Activated CD8-positive, alpha-beta T cell treated with anti-CD3 and anti-CD28 coated beads for 36 hours (primary cell): Measurements from ENCODE around the gene NISCH. TPM values are rescaled to one million over a fixed set of nuclear protein-coding genes. Genes with fewer than 3 reads are reported as not detected.

Source experiments
- ATAC-seq: fragments of 200-7000 bp; cut with Tn5 transposase; one replicate; pipeline ENCODE4 v1.10.0; 2021; ENCODE audit warnings: mild to moderate bottlenecking, moderate library complexity
- CTCF ChIA-PET: fragments of 350-600 bp; sonication (Branson Sonifier 250); formaldehyde crosslinking; loops from one replicate; lab custom pipeline; 2021; ENCODE audit warnings: antibody characterized with exemption; lab: Charles Lee
- POLR2A ChIA-PET: fragments of 350-600 bp; sonication (Branson Sonifier 250); formaldehyde crosslinking; loops from one replicate; lab custom pipeline; 2021; ENCODE audit warnings: antibody characterized with exemption; lab: Charles Lee
- DNase-seq: peaks from one replicate; pipeline ENCODE4 v3.0.0-alpha.2; 2020
- H3K27ac Mint-ChIP-seq: one replicate; pipeline ENCODE4 v1.8.0; 2021; ENCODE audit warnings: mild to moderate bottlenecking, mixed read lengths
- H3K27me3 Mint-ChIP-seq: one replicate; pipeline ENCODE4 v1.8.0; 2021; ENCODE audit warnings: mixed read lengths
- H3K36me3 Mint-ChIP-seq: one replicate; pipeline ENCODE4 v1.8.0; 2021; ENCODE audit warnings: low read depth, mixed read lengths
- H3K4me1 Mint-ChIP-seq: one replicate; pipeline ENCODE4 v1.8.0; 2021; ENCODE audit warnings: low read depth, mixed read lengths
- H3K4me3 Mint-ChIP-seq: one replicate; pipeline ENCODE4 v1.8.0; 2021; ENCODE audit warnings: mild to moderate bottlenecking, moderate library complexity, mixed read lengths
- H3K9me3 Mint-ChIP-seq: one replicate; pipeline ENCODE4 v1.8.0; 2021; ENCODE audit warnings: mixed read lengths
- CTCF ChIP-seq: fragments of 200-600 bp; IDR thresholded peaks from one replicate; pipeline ENCODE4 v1.8.0; 2022; ENCODE audit warnings: antibody characterized with exemption, mild to moderate bottlenecking
- intact Hi-C: fragments of 100-400 bp; cut with micrococcal nuclease; formaldehyde crosslinking; loops from one replicate; pipeline ENCODE4 v1.10.0; 2022
- total RNA-seq, 2 experiments: library from RNA; stranded (reverse); gene quantifications; one replicate each; pipeline ENCODE4 v1.2.3, GENCODE V29; 2021

NISCH gene
- total RNA-seq, 2 experiments from 2014 or later: 57.1 to 57.4 TPM

DNA sequence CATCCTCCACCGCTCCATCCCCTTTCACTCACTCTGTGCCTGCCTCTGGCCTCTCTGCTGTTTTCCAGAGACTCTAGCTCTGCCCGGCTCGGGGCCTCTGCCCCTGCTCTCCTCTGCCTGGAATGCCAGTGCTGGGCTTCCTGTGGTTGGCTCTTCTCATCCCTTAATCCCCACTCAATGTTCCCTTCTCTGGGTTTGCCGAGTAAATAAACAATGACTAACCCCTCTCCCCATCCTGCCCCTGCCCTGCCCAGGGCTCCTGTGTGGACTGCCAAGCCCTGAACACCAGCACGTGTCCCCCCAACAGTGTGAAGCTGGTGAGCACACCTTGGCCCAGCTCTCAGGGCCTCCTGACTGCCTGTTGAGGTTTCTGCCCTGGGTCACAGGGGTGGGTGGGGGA lies 52.0 kb downstream of the NISCH start:
- ChIA-PET POLR2A (no interaction called here), CTCF (no interaction called here)
- no peak for TF ChIP-seq CTCF
- H3K36me3 Mint-ChIP-seq: no peaks in the 10 kb centered on the region
- no peaks in the 10 kb centered on the region for H3K4me1 Mint-ChIP-seq
- H3K4me3 Mint-ChIP-seq: no peak overlapping the region
- ATAC-seq (no peak), DNase-seq (no peak)
- H3K9me3 Mint-ChIP-seq: no peaks in the 10 kb centered on the region
- H3K27ac Mint-ChIP-seq: no peak overlapping the region
- no peaks in the 10 kb centered on the region for H3K27me3 Mint-ChIP-seq
- intact Hi-C loops: no loop called here

DNA sequence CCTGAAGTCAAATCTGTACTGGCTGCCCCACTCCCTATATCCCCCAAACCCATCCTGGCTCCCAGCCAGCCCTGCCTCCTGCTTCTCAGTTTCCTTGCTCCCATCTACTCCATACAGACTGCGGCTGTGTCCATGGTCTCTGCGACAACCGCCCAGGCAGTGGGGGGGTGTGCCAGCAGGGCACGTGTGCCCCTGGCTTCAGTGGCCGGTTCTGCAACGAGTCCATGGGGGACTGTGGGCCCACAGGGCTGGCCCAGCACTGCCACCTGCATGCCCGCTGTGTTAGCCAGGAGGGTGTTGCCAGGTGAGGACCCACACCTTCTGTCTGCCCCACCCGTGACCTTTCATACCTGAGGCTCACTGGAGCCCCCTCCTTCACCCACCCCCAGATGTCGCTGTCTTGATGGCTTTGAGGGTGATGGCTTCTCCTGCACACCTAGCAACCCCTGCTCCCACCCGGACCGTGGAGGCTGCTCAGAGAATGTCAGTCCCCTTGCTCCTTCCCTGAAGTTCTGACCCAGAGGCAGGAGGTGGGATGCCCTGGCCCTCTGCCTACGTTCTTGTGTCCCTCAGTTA lies 54.4 kb downstream of the NISCH start:
- no peak overlapping the region for H3K4me3 Mint-ChIP-seq
- H3K4me1 Mint-ChIP-seq: no peaks in the 10 kb centered on the region

GRCh38 chr3:52511509-52511908 lies 56.1 kb downstream of the NISCH start:
- CTCF ChIA-PET: no interaction called here
- Mint-ChIP-seq H3K27ac (no peak overlapping the region), H3K9me3 (no peaks in the 10 kb centered on the region), H3K27me3 (no peaks in the 10 kb centered on the region), H3K4me3 (no peak overlapping the region), H3K36me3 (no peaks in the 10 kb centered on the region), H3K4me1 (no peaks in the 10 kb centered on the region)
- POLR2A ChIA-PET: interaction anchor here (1.1 to 1.3 kb wide), 2 partner anchors 9 to 22 kb away, joined by 3 read pairs; no protein-coding TSS in a partner anchor
- no peak for DNase-seq
- intact Hi-C loops: no loop called here
- no peak for TF ChIP-seq CTCF
- ATAC-seq: no peak

More for the DNA sequence above, 54.4 kb downstream of the NISCH start:
- no peak for TF ChIP-seq CTCF
- intact Hi-C loops: no loop called here
- Mint-ChIP-seq H3K27ac (no peak overlapping the region), H3K9me3 (no peaks in the 10 kb centered on the region), H3K36me3 (no peaks in the 10 kb centered on the region), H3K27me3 (no peaks in the 10 kb centered on the region)
- ChIA-PET CTCF (no interaction called here), POLR2A (no interaction called here)
- no peak for DNase-seq
- no peak for ATAC-seq

GRCh38 chr3:52512105-52512504 lies 56.7 kb downstream of the NISCH start:
- intact Hi-C loops: no loop called here
- POLR2A ChIA-PET: interaction anchor here (1.1 to 1.3 kb wide), 2 partner anchors 8 to 23 kb away, joined by 3 read pairs; no protein-coding TSS in a partner anchor

More at GRCh38 chr3:52512105-52512504, 56.7 kb downstream of the NISCH start:
- no peaks in the 10 kb centered on the region for H3K27me3 Mint-ChIP-seq
- ATAC-seq (no peak), DNase-seq (no peak)
- no peaks in the 10 kb centered on the region for H3K9me3 Mint-ChIP-seq
- H3K27ac Mint-ChIP-seq: no peak overlapping the region
- H3K36me3 Mint-ChIP-seq: no peaks in the 10 kb centered on the region
- CTCF ChIA-PET: no interaction called here
- H3K4me1 Mint-ChIP-seq: no peaks in the 10 kb centered on the region
- H3K4me3 Mint-ChIP-seq: no peak overlapping the region
- no peak for TF ChIP-seq CTCF
